Posterior vena cava (tissue), 2 donors: Measurements from ENCODE around the gene SYCP2. TPM values are rescaled to one million over a fixed set of nuclear protein-coding genes. Genes with fewer than 3 reads are reported as not detected.
"Not testable (repeated sequence)": the region's sequence is repeated elsewhere in the genome, so short reads cannot be mapped to it uniquely, and the experiment has no call there.

Source experiments
- DNase-seq: peaks from one replicate; pipeline ENCODE4 v3.0.0-alpha.2; 2020; ENCODE audit warnings: low spot score
- intact Hi-C, 2 donors: fragments of 100-400 bp; cut with DNase I; formaldehyde crosslinking; loops; one replicate each; pipeline versions ENCODE4 v1.14.1 to v1.14.2; 2022 to 2023
- total RNA-seq, 2 donors: library from RNA; stranded (reverse); fragmentation: NEBNext Ultra II Directional; extraction: Animal tissue kit (Norgen Biotek cat#: 25700); gene quantifications; one replicate each; pipeline ENCODE4 v1.2.1, GENCODE V29; 2021
- donor health status: DM: yes; HTN: yes; CAD: no.
- donor health status: DM: yes; HTN: yes; CAD: no.

SYCP2 gene
- total RNA-seq, 2 donors from 2014 or later: 0.97 to 3.1 TPM

GRCh38 chr20:59925899-59926298 is 7.5 kb downstream of the SYCP2 start:
- intact Hi-C loops: no loop called here
- DNase-seq: no peak

DNA sequence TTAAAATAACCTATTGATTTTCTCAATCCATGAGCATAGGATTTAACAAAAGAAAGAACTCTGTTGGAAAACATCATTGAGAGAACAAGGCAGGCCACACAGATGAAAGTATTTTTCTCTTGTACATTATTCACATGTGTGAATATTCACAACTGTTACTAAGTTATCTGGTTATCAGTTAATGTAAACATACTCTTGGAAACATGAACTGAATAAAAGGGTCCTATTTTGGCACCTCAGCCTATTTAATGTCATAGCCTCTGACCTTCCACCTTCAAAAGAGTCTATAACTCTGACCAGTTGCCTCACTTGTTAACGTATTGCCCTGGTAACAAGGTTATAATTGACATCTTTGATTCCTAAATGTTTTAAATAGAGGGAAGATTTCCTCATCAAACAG is 8.1 kb downstream of the SYCP2 start:
- DNase-seq: no peak
- intact Hi-C loops: no loop called here

- no peak for DNase-seq
These were observed 9.9 kb downstream of the SYCP2 start for GRCh38 chr20:59923514-59923913.

DNA sequence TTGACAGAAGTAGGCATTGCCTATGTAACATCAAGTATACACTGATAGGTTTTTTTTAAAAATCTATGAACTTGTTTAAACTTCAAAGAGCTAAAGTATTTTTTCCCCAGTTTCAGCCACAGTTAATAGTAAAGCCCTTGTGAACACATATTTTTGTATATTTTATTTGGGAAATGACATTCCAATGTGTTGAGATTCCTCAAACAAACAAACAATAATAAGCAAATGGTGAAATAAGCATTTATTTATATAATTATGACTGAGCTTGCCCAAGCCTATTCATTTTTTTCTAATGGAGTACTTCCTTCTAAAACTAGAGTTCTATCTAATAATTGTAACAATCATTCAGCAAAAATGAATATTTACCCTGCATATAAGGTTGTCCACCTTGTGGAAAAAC is 12.5 kb downstream of the SYCP2 start:
- DNase-seq: no peak
- intact Hi-C loops: no loop called here

More at GRCh38 chr20:59923514-59923913, 9.9 kb downstream of the SYCP2 start:
- intact Hi-C loops: no loop called here

GRCh38 chr20:59912609-59913008 is 20.8 kb downstream of the SYCP2 start:
- DNase-seq: no peak
- intact Hi-C loops: no loop called here

- intact Hi-C loops: no loop called here
These were observed 22.4 kb downstream of the SYCP2 start for GRCh38 chr20:59911041-59911440.

GRCh38 chr20:59908855-59909254 is 24.6 kb downstream of the SYCP2 start:
- no peak for DNase-seq
- intact Hi-C loops: no loop called here

More at GRCh38 chr20:59911041-59911440, 22.4 kb downstream of the SYCP2 start:
- DNase-seq: no peak

GRCh38 chr20:59903621-59904020 is 29.8 kb downstream of the SYCP2 start:
- intact Hi-C loops: no loop called here

GRCh38 chr20:59902470-59902869 is 31.0 kb downstream of the SYCP2 start:
- no peak for DNase-seq
- intact Hi-C loops: no loop called here

More at GRCh38 chr20:59903621-59904020, 29.8 kb downstream of the SYCP2 start:
- no peak for DNase-seq

GRCh38 chr20:59895908-59896307 is 37.5 kb downstream of the SYCP2 start:
- intact Hi-C loops: no loop called here
- DNase-seq: no peak

- no peak for DNase-seq
- intact Hi-C loops: no loop called here
These were observed 41.9 kb downstream of the SYCP2 start for GRCh38 chr20:59891581-59891980.

DNA sequence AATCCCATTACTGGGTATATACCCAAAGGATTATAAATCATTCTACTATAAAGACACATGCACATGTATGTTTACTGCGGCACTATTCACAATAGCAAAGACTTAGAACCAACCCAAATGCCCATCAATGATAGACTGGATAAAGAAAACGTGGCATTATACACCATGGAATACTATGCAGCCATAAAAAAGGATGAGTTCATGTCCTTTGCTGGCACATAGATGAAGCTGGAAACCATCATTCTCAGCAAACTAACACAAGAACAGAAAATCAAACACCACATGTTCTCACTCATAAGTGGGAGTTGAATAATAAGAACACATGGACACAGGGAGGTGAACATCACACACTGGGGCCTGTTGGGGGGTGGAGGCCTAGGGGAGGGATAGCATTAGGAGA is 43.4 kb downstream of the SYCP2 start:
- intact Hi-C loops, DNase-seq: not testable (repeated sequence)

DNA sequence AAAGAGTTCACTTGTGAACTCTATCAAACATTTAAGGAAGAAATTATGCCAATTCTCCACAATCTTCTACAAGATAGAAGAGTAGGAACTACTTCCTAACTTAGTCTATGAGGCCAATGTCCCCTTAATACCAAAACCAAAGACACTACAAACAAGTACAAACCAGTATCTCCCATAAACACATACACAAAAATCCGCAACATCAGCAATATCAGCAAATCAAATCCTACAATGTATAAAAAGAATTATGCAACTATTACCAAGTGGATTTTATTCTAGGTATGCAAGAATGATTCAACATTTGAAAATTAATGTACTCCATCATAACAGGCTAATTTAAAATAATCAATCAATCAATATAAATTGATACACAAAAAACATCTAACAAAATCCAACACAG is 45.4 kb downstream of the SYCP2 start:
- intact Hi-C loops: no loop called here
- DNase-seq: no peak

GRCh38 chr20:59884494-59884893 is 48.9 kb downstream of the SYCP2 start:
- intact Hi-C loops: no loop called here
- DNase-seq: no peak

GRCh38 chr20:59880198-59880597 is 53.2 kb downstream of the SYCP2 start:
- no peak for DNase-seq
- intact Hi-C loops: no loop called here

DNA sequence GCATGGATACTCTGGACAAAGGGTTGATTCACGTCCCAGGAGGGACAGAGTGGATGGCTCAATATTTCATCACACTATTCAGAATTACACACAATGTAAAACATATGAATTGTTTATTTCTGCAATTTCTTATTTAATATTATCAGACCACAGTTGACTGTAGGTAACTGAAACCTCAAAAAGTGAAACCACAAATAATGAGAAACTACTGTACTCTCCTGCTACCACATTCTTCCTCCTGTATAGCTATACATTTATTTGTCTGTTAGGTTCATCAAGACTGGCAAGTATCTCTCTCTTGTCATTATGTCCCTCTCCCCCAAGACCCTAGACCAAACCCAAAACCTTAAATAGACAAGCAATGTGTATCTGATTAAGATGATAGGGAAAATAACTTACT is 60.0 kb downstream of the SYCP2 start:
- DNase-seq: no peak

GRCh38 chr20:59871096-59871495 is 62.3 kb downstream of the SYCP2 start:
- intact Hi-C loops: no loop called here
- no peak for DNase-seq

More for the DNA sequence above, 60.0 kb downstream of the SYCP2 start:
- intact Hi-C loops: no loop called here

DNA sequence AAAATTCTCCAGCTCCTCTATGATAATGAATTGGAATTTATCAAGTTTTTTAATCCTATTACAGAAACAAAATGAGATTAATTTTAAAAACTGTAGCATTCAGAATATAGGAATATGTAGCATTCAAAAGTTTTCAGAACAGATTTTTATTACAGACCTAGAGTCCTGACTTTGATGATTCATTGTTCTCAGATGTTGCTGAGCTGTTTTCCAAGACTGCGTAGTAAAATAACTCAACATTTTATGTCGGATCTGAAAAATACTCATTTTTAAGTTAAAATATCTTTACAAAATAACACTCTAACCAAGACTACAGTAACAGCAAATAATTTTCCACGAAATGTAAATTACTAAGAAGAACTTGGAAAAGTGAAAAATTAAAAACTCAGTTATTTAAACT is 67.1 kb downstream of the SYCP2 start:
- intact Hi-C loops: no loop called here

GRCh38 chr20:59864726-59865125 is 68.7 kb downstream of the SYCP2 start:
- DNase-seq: no peak
- intact Hi-C loops: no loop called here

More for the DNA sequence above, 67.1 kb downstream of the SYCP2 start:
- DNase-seq: no peak

DNA sequence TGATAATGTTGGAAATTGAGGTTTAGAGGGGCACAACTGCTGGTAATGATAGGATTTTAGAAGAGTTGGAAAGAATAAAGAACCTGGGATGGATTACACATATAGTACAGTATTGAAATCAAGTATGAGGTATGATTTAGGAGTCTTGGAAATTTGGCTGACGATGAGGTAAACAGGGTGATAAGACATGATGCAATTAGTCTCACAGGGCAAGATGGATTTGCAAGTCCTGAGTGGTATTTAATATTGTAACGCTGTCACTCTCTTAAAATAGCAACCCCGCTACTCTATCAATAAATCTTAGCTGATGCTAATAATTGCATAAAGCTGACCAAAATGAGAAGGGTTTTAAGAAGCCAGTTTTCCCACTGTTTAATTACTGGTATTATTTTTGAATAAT is 70.4 kb downstream of the SYCP2 start:
- intact Hi-C loops: no loop called here
- no peak for DNase-seq

GRCh38 chr20:59861401-59861800 is 72.0 kb downstream of the SYCP2 start:
- DNase-seq: no peak
- intact Hi-C loops: no loop called here

DNA sequence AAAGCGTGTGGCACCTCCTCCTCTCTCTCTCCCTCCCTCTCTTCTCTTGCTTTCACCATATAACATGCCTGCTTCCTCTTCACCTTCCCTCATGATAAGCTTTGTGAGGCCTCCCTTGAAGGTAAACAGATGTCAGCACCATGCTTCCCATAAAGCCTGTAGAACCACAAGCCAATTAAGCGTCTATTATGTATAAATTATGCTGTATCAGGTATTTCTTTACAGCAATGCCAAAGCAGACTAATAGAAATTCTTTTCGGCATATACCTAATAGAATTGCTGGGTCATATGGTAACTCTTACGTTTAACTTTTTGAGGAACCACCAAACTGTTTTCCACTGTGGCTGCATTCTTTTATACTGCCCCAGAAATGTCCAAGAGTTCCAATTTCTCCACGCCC is 75.0 kb downstream of the SYCP2 start:
- intact Hi-C loops: no loop called here
- DNase-seq: no peak
